GM18511 (cell line): Measurements from ENCODE around the gene SHROOM2.
"Not testable (repeated sequence)": the region's sequence is repeated elsewhere in the genome, so short reads cannot be mapped to it uniquely, and the experiment has no call there.

Source experiments
- ATAC-seq: cut with Tn5 transposase; IDR thresholded peaks from one replicate; pipeline ENCODE4 v1.9.1; 2021; ENCODE audit warnings: mild to moderate bottlenecking, moderate library complexity; ENCODE audit not compliant: unreplicated experiment

Gene SHROOM2

GRCh38 chrX:9775930-9776329 is 10.3 kb upstream of the SHROOM2 start:
- no peak for ATAC-seq

- no peak for ATAC-seq
Observed at GRCh38 chrX:9781941-9782340, 4.3 kb upstream of the SHROOM2 start.

GRCh38 chrX:9784332-9784731 is 1.9 kb upstream of the SHROOM2 start:
- no peak for ATAC-seq

- ATAC-seq, result no peak
Observed at GRCh38 chrX:9785254-9785943, 830 bp upstream of the SHROOM2 start.

- ATAC-seq, result no peak
Observed at GRCh38 chrX:9786798-9787635, 788 bp downstream of the SHROOM2 start.

GRCh38 chrX:9788911-9789310 is 2.7 kb downstream of the SHROOM2 start:
- no peak for ATAC-seq

- ATAC-seq, result no peak
Observed at GRCh38 chrX:9789555-9789954, 3.3 kb downstream of the SHROOM2 start.

GRCh38 chrX:9790866-9791265 is 4.6 kb downstream of the SHROOM2 start:
- ATAC-seq, result no peak

- ATAC-seq, result no peak
Observed at GRCh38 chrX:9794495-9794894, 8.3 kb downstream of the SHROOM2 start.

GRCh38 chrX:9797384-9798360 is 11.4 kb downstream of the SHROOM2 start:
- ATAC-seq, result no peak

GRCh38 chrX:9802737-9803136 is 16.5 kb downstream of the SHROOM2 start:
- no peak for ATAC-seq

- ATAC-seq, result no peak
Observed at GRCh38 chrX:9804444-9804843, 18.2 kb downstream of the SHROOM2 start.

- no peak for ATAC-seq
Observed at GRCh38 chrX:9805956-9806355, 19.7 kb downstream of the SHROOM2 start.

- no peak for ATAC-seq
Observed at GRCh38 chrX:9807355-9808182, 21.3 kb downstream of the SHROOM2 start.

- not testable (repeated sequence) for ATAC-seq
Observed at GRCh38 chrX:9809876-9810275, 23.6 kb downstream of the SHROOM2 start.

GRCh38 chrX:9811086-9811485 is 24.9 kb downstream of the SHROOM2 start:
- not testable (repeated sequence) for ATAC-seq

- ATAC-seq, result no peak
Observed at GRCh38 chrX:9816084-9816700, 30.0 kb downstream of the SHROOM2 start.

GRCh38 chrX:9821572-9821971 is 35.3 kb downstream of the SHROOM2 start:
- no peak for ATAC-seq

GRCh38 chrX:9824554-9824953 is 38.3 kb downstream of the SHROOM2 start:
- ATAC-seq, result no peak
